Measurements from ENCODE around the gene FOSB. TPM values are rescaled to one million over a fixed set of nuclear protein-coding genes. Genes with fewer than 3 reads are reported as not detected.
"Not testable (repeated sequence)": the region's sequence is repeated elsewhere in the genome, so short reads cannot be mapped to it uniquely, and the experiment has no call there.

Gene FOSB
- 0.80 and 0.83 TPM in 2 replicates for total RNA-seq (2014; rRNA removed; shearing (Covaris generic))

DNA sequence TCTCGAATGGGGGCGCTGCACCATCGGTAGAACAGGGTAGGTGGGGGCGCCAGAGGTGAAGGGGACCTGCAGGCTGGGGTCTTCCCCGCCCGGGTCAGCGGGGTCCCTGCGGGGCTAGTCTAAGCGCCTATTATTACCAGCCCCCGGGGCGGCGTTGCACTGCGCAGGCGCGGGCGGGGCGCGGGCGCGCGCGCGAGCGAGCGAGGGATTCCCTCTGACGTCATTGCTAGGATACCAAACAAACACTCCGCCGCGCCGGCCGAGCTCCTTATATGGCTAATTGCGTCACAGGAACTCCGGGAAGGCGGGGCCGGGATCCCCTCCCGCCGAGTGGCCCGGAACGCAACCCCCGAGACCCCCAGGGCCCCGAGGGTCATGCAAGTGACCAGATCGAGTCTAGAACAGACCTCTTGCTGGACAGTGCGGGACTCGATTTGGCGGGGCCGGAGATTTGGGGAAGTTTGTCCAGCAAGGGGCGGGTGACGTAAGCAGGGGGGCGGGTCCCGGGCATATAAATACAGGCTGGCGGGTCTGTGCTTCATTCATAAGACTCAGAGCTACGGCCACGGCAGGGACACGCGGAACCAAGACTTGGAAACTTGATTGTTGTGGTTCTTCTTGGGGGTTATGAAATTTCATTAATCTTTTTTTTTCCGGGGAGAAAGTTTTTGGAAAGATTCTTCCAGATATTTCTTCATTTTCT is at the start of gene FOSB:
Gene FOSB, plus strand, starts transcription at position 541 of the 703 bp plus-strand sequence. CDS start 591 bp downstream, outside the sequence.
- DNase-seq (ENCODE audit: low read depth): peak; percentile 95

DNA sequence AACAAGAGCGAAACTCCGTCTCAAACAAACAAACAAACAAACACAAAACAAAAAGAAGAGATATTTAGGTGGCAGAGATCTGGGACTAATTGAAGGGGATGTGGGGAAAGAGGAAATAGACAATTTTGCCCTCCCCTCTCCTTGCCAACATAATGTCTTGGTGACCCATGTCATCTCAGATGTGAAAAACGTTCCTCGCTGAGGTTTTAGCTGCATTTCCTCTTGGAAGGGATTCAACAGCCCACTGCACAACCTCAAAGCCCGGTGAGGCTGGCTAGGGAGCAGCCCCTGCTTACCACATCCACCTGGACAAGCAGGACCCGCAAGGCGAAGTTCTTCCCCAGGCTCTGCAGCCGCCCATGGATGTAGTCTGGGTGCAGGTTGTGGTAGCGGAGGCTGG is 49.0 kb upstream of the FOSB start:
- DNase-seq (ENCODE audit: low read depth): no peak

DNA sequence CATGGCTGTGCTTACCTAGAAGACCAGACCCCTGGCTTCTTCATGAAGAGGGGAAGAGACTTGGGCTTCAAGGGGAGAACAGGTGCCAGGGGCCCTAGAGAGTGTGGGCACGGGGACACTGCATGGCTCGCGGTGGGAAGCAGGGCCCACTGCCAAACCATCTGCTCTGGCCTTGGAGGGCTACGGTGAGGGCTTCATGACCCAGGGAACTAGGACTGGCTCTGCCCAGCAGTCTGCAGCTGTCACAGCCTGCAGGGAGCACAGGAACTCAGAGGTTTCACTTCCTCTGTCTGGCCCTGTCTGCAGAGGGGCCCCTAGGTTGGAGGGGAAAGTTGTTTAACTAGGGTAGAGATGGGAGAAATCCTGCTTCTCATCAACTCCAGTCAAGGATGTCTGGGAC is 48.4 kb upstream of the FOSB start:
- no peak for DNase-seq (ENCODE audit: low read depth)

DNA sequence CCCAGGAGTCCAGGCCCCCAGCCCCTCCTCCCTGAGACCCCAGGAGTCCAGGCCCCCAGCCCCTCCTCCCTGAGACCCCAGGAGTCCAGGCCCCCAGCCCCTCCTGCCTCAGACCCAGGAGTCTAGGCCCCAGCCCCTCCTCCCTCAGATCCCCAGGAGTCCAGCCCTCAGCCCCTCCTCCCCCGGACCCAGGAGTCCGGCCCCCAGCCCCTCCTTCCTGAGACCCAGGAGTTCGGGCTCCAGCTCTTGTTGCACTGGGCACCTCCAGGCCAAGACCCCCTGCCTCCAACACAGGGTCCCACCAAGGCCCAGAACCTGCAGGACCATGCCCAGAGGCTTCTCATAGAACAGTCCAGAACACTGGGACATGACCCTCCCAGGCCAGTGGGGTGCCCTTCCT is 47.9 kb upstream of the FOSB start:
- DNase-seq (ENCODE audit: low read depth): no peak

DNA sequence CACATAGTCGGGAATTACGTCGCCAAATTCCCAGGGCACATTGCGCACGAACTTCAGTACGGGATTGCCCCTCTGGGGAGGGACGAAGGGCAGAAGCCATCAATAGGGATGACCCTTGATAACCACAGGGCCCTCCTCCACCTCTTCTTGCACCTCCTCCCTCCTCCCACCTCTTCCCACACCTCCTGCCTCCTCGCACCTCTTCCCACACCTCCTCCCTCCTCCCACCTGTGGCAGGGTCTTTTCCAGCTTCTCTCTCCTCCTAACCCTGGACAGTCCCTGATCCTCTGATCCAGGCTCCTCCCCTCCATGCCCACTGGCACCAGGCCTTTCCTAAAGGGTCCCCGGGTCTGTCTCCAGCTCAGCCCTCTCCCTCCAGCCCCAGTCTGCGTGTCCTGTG is 47.4 kb upstream of the FOSB start:
- no peak for DNase-seq (ENCODE audit: low read depth)

DNA sequence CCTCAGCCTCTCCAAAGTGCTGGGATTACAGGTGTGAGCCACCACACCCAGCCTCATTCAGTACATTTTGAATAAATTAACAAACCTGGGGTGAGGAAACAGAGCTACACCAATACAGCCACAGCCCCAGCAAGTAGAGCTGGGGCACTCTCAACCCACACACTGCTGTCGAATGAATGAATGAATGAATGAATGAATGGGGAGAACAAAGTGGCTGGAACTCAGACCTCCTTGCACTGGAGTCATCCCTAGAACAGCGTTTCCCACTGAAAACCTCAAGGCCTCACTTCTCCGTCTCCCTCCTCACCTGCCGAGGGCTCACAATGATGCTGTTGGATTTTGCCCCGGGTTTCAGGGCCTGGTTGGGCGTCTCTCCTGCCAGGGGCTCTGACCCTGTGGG is 46.9 kb upstream of the FOSB start:
- no peak for DNase-seq (ENCODE audit: low read depth)

DNA sequence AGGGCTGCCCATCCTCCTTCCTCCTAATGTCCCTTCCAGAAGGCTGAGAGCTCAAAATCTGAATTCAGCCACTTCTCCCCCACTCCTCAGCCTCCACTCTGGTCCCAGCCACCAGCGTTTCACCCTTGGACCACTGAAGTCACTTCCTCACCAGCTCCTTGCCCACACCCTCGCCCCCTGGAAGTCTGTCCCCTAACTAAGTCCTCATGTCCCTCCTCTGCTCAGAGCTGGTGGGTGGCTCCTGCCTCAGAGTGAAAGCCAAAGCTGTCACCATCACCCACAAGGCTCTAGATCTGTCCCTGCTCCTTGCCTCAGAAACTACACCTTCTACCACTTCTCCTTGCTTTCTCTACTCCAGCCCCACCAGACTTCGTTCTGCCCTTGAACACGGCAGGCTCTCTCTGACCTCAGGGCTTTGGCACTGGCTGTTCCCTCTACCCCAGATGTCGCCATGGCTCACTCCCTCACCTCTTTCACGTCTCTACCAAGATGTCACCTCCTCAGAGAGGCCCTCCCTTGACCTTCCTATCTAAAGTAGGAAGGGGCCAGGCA is 45.8 kb upstream of the FOSB start:
- no peak for DNase-seq (ENCODE audit: low read depth)

DNA sequence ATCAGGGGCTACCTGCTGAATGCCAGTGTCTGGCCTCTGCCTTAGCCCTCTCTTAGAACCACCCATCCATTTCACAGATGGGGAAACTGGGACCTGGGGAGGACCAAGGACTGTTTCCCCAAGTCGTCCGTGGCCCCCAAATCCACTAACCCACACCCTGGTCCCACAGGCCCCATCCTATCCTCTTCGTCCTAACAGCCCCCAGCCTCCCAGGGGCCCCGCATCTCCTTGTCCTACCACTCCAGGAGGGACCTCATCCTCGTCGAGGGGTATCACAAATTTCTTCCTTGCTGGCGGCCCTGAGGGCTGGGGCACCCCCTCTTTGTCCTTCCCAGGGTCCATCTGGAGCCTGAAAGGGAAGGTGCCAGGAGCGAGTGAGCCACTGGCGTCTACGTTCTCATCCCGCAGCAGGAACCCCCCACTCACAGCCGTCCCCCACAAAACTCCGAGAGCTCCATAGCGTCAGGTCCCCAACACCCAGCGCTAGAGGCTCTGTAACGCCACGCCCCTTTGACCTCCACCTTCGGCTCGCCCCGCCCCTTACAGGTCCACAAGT is 44.7 kb upstream of the FOSB start:
- no peak for DNase-seq (ENCODE audit: low read depth)

DNA sequence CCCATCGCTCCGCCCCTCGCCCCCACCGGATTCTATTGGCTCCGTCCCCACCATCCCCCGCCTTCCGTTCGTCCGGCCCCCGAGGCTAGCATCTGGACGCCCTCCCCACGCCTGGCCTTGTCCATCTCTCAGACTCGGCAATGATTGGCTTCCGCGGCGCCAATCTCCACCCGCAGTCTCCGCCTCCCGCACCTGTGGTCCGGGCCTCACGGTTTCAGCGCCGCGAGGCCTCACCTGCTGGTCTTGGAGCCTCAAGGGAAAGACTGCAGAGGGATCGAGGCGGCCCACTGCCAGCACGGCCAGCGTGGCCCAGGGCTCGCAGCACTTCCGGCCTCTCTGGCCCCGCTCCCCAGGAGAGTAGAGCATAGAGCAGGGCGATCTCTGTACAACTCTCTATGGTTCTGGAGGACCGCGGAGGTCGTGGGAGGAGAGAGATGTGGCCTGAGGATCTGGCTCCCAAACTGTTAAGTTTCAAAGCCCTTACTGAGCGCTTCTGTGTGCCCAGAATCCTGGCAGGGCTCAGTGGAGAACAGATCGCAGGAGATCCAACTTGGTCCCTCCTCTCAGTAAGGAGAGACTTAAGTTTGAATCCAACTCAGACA is 44.1 kb upstream of the FOSB start, which contains the start of gene ERCC1:
Gene ERCC1, minus strand, starts transcription at position 329 of the 602 bp plus-strand sequence. CDS start 543 bp downstream, outside the sequence.
- DNase-seq (ENCODE audit: low read depth): peak; percentile 99

DNA sequence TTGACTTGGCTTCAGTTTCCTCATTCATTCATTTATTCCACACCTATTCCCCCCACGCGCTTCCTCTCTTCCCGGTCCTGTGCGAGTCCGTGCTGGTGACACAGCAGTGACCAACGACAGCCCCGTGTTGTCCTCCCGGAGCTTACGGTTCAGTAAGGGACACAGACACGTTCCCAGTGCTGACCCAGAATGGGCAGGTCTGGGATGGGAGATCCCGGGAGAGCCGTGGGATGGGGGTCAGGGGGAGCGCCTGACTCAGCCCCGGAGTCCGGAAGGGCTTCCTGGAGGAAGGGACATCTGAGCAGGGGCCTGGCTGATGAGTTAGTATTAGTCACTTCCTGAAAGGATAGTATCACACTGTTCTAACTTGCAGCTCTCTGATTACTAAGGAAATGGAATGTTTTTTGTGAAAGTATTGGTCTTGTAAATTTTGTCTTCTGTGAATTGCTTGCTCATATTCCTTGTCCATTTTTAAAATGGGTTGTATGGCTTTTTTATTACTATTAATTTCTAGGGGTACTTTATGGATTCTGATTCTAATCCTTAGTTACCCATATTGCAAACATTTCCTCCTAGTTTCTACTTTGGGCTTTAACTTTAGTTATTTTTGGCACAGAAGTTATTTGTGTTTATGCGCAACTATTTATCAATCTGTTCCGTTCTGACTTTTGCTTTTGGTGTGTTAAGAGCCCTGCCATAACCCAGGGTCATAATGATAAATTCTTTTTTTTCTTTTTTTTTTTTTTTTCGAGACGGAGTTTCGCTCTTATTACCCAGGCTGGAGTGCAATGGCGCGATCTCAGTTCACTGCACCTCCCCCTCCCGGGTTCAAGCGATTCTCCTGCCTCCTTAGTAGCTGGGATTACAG is 43.4 kb upstream of the FOSB start:
- peak; percentile 98 for DNase-seq (ENCODE audit: low read depth)

DNA sequence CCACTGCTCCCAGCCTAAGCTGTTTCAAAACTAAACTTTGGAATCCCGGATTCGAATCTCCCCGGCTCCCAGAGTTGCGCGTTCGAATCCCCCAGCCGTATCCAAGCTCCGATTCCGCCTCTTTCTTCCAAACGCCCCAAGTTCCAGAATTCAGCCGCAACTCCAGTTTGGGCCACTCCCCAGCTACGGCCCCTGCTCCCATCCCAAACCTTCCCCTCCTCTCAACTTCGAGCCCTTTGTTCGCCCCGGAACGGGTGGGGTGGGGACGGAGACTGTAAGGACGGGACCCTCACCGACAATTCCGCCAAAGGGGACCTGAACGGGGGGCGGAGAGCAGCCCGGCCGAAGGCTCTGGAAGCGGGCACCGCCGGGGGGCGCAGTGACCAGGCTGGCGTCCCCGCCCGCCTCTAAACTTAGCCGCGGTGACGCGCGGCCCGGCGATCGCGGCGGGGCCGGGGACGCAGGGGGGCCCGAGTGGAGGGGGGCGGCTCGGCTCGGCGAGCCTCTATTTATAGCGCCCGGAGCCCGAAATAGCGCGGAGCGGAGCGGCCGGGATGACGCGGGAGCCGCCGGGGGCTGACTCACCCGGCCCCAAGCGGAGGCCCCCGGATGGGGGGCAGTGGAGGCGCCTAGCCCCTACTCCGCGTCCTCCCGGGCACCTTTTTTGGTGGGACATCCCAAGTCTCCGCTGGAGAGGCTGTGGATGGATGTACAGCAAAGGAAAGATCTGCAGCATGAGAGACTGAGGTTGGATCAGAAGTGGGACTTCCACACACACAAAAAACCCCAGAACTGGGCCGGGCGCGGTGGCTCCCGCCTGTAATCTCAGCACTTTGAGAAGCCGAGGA is 39.2 kb upstream of the FOSB start:
- DNase-seq (ENCODE audit: low read depth): peak; percentile 53

DNA sequence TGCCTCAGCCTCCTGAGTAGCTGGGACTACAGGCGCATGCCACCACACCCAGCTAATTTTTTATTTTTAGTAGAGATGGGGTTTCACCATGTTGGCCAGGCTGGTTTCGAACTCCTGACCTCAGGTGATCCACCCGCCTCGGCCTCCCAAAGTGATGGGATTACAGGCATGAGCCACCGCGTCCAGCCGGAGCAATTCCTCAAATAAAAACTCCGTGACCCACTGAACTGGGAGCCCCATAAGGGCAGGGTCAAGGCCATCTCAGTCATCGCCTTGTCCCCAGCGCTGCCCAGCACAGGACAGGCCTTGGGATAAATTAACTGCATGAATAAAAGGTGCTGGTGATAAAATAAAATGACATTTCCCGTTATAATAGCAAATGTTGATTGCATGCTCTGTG is 37.9 kb upstream of the FOSB start:
- DNase-seq (ENCODE audit: low read depth): not testable (repeated sequence)

DNA sequence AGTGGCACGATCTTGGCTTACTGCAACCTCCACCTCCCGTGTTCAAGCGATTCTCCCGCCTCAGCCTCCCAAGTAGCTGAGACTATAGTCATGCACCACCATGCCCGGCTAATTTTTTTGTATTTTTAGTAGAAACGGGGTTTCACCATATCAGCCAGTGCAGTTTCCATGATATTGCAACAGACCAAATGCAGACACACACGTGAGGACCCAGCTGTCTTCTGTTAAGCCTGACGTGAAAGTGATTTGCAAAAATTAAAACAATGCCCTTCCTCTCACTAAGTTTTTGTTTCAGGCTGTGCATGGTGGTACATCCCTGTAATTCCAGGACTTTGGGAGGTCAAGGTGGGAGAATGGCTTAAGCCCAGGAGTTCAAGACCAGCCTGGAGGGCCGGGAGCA is 36.8 kb upstream of the FOSB start:
- not testable (repeated sequence) for DNase-seq (ENCODE audit: low read depth)

DNA sequence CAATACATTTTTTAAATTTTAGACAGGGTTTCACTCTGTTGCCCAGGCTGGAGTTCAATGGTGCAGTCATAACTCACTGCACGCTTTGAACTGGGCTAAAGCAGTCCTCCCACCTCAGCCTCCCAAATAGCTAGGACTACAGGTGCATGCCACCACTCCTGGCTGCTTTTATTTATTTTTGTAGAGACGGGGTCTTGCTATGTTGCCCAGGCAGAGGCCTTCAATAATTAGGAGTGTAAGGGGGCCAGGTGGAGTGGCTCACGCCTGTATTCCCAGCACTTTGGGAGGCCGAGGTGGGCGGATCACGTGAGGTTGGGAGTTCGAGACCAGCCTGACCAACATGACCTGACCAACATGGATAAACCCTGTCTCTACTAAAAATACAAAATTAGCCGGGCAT is 35.3 kb upstream of the FOSB start:
- DNase-seq (ENCODE audit: low read depth): not testable (repeated sequence)

DNA sequence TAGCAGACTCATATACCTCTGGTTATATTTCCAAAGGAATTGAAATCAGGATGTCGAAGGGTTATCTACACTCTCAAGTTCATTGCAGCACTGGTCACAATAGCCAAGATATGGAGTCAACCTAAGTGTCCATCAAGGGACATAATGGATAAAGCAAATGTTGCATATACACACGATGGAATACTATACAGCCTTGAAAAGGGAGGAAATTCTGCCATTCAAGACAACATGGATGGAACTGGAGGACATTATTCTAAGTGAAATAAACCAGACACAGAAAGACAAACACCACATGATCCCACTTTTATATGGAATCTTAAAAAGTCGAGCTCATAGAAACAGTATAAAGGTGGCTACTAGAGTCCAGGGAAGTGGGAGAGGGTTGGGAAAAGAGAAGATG is 30.5 kb upstream of the FOSB start:
- DNase-seq (ENCODE audit: low read depth): no peak

DNA sequence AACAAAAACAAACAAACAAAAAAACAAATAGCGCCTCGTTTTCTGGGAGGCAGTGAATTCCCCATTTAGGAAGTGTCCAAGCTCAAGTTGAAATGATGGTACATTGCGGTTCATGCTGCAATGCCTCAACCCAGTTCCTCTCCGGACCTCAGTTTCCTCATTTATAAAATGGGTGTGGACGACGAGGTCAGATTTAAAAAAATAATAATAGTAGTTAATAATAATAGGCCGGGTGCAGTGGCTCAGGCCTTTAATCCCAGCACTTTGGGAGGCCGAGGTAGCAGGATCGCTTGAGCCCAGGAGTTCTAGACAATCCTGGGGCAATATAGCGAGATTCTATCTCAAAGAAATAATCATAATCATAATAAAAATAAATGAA is 28.6 kb upstream of the FOSB start:
- DNase-seq (ENCODE audit: low read depth): no peak

DNA sequence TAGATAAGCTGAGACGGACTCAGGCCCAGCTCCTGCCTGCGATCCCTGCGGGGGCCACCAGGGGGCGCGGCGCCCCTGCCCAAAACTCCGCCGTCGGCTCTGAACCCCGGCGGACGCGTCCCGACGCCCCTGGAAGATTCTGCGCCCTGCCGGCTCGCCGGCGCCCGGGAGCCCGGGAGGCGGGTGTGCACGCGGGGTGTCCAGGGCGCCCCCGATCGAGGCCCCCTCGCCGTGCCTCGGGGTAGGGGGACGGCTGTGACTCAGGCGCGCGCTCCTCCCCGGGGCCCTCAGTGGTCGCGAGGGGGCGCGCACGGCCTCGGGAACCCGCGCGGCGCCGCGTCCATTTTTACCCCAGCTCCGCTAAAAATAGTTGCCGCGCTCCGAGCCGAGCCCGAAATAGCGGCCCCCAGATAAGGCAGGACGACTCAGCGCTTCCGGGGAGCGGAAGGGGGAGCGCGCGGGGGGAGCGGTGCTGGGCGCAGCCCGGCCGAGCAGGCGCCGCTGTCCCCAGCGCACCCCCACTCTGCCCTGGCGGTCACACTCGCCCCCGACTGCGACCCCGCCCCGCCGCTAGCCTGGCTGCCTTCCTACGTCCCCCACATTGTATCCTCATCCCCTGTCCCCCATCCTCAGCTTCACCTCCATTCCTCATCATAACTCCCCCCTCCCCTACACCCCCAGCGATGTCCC is 28.1 kb upstream of the FOSB start:
- peak; percentile 84 for DNase-seq (ENCODE audit: low read depth)

DNA sequence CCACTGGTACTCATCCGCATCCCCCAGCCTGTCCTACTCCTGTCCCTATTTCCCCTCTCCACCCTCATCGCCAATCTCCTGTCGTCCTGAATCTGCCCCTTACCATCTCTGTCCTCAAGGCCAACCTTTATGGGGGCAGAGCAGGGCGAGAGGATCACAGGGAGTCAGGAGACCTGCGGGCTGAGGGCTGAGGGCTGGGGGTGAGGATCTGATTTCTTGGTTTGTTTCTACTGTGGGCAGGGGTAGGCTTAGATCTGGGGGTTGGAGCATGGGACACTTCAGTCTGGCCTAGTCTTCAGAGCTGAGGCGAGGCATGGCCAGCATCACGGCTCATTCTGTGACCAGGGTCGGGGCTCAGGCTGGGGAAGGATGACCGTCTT is 27.5 kb upstream of the FOSB start:
- DNase-seq (ENCODE audit: low read depth): no peak

DNA sequence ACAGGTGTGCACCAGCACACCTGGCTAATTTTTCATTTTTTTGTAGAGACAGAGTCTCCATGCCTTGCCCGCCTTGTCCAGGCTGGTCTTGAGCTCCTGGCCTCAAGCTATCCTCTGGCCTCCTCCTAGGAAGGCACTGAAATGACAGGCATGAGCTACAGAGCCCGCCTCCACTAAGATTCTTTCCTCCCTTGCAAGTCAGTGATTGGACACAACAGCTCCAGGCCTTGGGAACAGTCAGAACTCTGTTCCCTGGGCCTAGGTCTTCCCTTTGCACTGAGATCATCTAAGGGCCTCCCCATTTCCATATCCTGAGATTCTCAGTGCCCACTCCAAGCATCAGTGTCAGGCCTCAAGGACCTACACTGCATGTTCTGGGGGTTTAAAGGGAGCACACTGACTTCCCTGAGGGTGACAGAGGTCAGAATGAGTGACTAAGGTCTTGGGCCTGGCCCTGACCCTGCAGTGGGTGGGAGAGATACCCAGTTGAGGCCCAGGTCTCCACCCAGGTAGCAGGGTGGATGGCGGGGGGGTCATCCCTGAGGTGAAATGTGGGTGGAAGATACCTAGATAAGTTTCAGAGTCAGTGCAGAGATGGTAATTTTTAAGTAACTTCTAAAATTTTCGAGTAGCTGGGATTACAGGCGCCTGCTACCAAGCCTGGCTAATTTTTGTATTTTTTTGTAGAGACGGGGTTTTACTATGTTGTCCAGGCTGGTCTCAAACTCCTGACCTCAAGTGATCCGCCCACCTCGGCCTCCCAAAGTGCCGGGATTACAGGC is 26.7 kb upstream of the FOSB start:
- peak; percentile 42 for DNase-seq (ENCODE audit: low read depth)

DNA sequence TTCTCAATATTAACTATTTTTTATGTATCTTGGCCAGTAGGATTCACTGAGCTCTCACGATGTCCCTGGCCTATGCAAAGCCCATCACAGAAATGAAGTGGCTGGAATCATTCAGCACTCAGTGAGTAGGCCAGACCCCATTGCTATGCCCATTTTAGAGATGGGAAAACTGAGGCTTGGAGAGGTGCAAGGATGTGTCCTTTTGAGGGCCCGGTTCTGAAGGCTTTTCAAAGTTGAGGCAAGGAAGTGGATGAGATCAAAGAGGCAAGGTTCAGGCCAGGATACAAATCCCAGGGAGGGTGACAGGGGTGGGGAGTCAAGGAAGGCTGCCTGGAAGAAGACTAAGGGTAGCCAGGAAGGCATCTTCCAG is 25.4 kb upstream of the FOSB start:
- no peak for DNase-seq (ENCODE audit: low read depth)
